ENCODE results near the gene CTCF. TPM values are rescaled to one million over a fixed set of nuclear protein-coding genes. Genes with fewer than 3 reads are reported as not detected.

Gene CTCF, protein sequence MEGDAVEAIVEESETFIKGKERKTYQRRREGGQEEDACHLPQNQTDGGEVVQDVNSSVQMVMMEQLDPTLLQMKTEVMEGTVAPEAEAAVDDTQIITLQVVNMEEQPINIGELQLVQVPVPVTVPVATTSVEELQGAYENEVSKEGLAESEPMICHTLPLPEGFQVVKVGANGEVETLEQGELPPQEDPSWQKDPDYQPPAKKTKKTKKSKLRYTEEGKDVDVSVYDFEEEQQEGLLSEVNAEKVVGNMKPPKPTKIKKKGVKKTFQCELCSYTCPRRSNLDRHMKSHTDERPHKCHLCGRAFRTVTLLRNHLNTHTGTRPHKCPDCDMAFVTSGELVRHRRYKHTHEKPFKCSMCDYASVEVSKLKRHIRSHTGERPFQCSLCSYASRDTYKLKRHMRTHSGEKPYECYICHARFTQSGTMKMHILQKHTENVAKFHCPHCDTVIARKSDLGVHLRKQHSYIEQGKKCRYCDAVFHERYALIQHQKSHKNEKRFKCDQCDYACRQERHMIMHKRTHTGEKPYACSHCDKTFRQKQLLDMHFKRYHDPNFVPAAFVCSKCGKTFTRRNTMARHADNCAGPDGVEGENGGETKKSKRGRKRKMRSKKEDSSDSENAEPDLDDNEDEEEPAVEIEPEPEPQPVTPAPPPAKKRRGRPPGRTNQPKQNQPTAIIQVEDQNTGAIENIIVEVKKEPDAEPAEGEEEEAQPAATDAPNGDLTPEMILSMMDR
- 33.9 to 35.7 TPM (median 34.2 TPM) in 5 replicates for total RNA-seq (2022; extraction: Qiagen RNA extraction; ENCODE audit: low read depth)

DNA sequence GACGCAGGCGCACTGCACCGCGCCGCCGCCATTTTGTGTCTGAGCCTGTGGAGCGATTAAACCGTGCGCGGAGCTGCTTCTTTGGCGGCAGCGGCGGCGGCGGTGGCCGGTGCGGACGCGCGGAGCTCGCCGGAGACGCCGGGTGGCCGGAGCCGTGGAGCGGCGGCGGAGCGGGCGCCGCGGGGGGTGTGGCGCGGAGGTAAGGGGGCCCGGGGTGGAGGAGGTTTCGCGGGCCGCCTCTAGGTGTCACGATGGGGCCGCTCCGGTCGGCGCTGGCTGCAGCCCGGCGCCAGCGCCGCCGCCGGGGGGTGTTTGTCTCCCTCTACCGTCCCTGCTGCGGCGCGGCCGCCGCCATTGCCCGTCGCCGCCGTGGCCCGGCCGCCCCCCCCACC lies at the start of gene CTCF:
CTCF (plus strand) TSS at position 1 of the 392 bp plus-strand sequence. CDS start 48,307 bp downstream, outside the sequence.

DNA sequence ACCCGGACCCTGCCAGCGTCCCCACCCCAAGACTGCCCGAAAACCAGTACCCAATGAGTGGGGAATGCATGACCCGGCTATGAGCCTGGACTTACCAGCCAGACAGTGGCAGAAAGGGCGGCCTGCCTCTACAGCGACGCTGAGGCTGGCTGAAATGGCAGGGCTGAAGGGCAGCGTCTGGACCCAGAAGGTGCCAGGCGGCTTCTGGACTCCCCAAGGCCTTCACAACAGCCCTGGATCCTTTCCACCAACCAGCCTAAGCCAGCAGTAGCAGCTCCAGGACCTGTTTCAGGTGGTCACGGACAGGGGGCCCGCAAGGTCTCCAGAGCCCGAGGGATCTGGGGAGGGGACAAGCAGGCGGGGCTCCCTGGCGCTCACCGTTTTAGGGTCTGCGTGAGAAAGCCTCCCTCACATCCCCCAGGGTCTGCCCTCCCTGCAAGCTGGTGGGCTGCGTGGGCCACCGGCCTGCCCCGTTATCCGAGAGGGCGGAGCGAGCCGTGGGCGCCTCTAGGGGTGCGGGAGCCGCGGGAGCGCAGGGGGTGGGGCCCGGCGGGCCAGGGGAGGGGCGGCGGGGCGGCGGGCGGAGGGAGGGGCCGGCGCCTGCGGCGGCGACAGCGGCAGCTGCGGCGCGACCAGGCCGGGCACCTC lies 34.0 kb upstream of the CTCF start, which contains the start of gene RIPOR1:
RIPOR1 (plus strand) TSS at position 608 of the 648 bp plus-strand sequence. CDS start 9,618 bp downstream, outside the sequence.

GRCh38 chr16:67659675-67660563 lies 97.6 kb downstream of the CTCF start, which contains the start of gene ACD:
Gene ACD, minus strand, starts transcription at chr16:67660260. Its CDS starts 40 bp downstream, at chr16:67660220.

DNA sequence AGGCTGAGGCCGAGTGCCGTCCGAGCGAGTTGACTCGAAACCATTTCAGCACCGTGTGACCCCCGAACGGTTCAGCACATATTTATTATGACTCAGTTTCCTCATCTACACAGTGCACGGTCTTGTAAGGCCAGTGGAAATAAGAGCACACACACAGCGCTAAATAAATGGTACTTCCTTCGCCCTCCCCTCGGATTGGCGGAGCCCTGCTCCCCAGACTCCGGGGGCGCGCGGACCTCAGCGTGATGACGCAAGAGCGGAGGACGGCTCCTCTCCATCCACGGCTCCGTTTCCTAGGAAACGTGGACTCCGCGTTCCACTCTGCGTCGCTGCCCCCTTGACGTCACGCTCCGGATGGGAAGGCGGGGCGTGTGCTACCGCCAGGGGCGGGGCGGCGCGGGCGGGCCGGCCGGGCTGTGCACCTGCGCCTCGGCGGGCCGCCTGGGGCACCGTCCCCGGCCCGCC lies 98.3 kb downstream of the CTCF start, which contains the start of gene PARD6A:
PARD6A (plus strand) TSS at position 397 of the 465 bp plus-strand sequence. CDS start 79 bp downstream, outside the sequence.

GRCh38 chr16:67666559-67667452 lies 104.5 kb downstream of the CTCF start, which contains the start of the genes C16orf86 and ENKD1:
Gene C16orf86, plus strand, starts transcription at chr16:67666814. Its CDS starts 157 bp downstream, at chr16:67666971.
Gene ENKD1, minus strand, starts transcription at chr16:67666750. Its CDS starts 308 bp downstream, at chr16:67666442.

Other genes starting within 250 kb of the CTCF start
- 0.14 to 0.79 TPM (median 0.43 TPM) in 5 replicates for gene KCTD19, start 235.8 kb upstream of the CTCF start, total RNA-seq (2022; extraction: Qiagen RNA extraction; ENCODE audit: low read depth)
- 0.21 to 0.35 TPM (median 0.21 TPM) in 3 of 5 replicates, not detected in the others for gene LRRC36, start 235.7 kb upstream of the CTCF start, total RNA-seq (2022; extraction: Qiagen RNA extraction; ENCODE audit: low read depth)
- gene TPPP3, start 169.0 kb upstream of the CTCF start, total RNA-seq (2022; extraction: Qiagen RNA extraction; ENCODE audit: low read depth), result 8.6 to 14.2 TPM (median 12.1 TPM) in 5 replicates
- gene ZDHHC1, start 146.0 kb upstream of the CTCF start, total RNA-seq (2022; extraction: Qiagen RNA extraction; ENCODE audit: low read depth), result 4.6 to 7.2 TPM (median 6.5 TPM) in 5 replicates
- gene HSD11B2, start 131.4 kb upstream of the CTCF start, total RNA-seq (2022; extraction: Qiagen RNA extraction; ENCODE audit: low read depth), result 1.3 to 2.1 TPM (median 1.5 TPM) in 5 replicates
- 100 to 117 TPM (median 107 TPM) in 5 replicates for gene ATP6V0D1, start 81.4 kb upstream of the CTCF start, total RNA-seq (2022; extraction: Qiagen RNA extraction; ENCODE audit: low read depth)
- gene AGRP, start 79.0 kb upstream of the CTCF start, total RNA-seq (2022; extraction: Qiagen RNA extraction; ENCODE audit: low read depth), result not detected in 5 replicates
- gene RIPOR1, start 33.7 kb upstream of the CTCF start, total RNA-seq (2022; extraction: Qiagen RNA extraction; ENCODE audit: low read depth), result 36.1 to 45.7 TPM (median 40.3 TPM) in 5 replicates
- gene CARMIL2, start 82.6 kb downstream of the CTCF start, total RNA-seq (2022; extraction: Qiagen RNA extraction; ENCODE audit: low read depth), result 1.3 to 2.1 TPM (median 1.7 TPM) in 5 replicates
- 31.1 to 35.3 TPM (median 34.4 TPM) in 5 replicates for gene ACD, start 97.7 kb downstream of the CTCF start, total RNA-seq (2022; extraction: Qiagen RNA extraction; ENCODE audit: low read depth)
- gene PARD6A, start 98.4 kb downstream of the CTCF start, total RNA-seq (2022; extraction: Qiagen RNA extraction; ENCODE audit: low read depth), result 1.5 to 2.6 TPM (median 2.3 TPM) in 5 replicates
- gene ENKD1, start 104.2 kb downstream of the CTCF start, total RNA-seq (2022; extraction: Qiagen RNA extraction; ENCODE audit: low read depth), result 7.7 to 12.2 TPM (median 11.1 TPM) in 5 replicates
- gene C16orf86, start 104.3 kb downstream of the CTCF start, total RNA-seq (2022; extraction: Qiagen RNA extraction; ENCODE audit: low read depth), result 0.12 to 0.14 TPM in 2 of 5 replicates, not detected in the others
- gene GFOD2, start 156.8 kb downstream of the CTCF start, total RNA-seq (2022; extraction: Qiagen RNA extraction; ENCODE audit: low read depth), result 16.0 to 18.1 TPM (median 16.9 TPM) in 5 replicates
- gene RANBP10, start 244.0 kb downstream of the CTCF start, total RNA-seq (2022; extraction: Qiagen RNA extraction; ENCODE audit: low read depth), result 7.4 to 9.5 TPM (median 8.3 TPM) in 5 replicates
- 0.29 to 0.53 TPM (median 0.41 TPM) in 5 replicates for gene TSNAXIP1, start 244.4 kb downstream of the CTCF start, total RNA-seq (2022; extraction: Qiagen RNA extraction; ENCODE audit: low read depth)